K562 (cell line): ENCODE results near the gene TFAP2A. TPM values are rescaled to one million over a fixed set of nuclear protein-coding genes. Genes with fewer than 3 reads are reported as not detected.

Experiments used
- CGGBP1 ChIP-seq: fragments of 250-450 bp; sonication (Bioruptor Pico); IDR thresholded peaks from 2 replicates; pipeline ENCODE4 v1.9.0; 2021; ENCODE audit warnings: mild to moderate bottlenecking
- HDAC3 ChIP-seq: fragments of 450-650 bp; IDR thresholded peaks from 2 replicates; pipeline ENCODE4 v1.6.1; 2018; ENCODE audit warnings: borderline replicate concordance, mild to moderate bottlenecking, moderate library complexity; ENCODE audit not compliant: partially characterized antibody
- HLTF ChIP-seq: fragments of 450-650 bp; IDR thresholded peaks from 2 replicates; pipeline ENCODE4 v1.6.1; 2016
- MAFF ChIP-seq: IDR thresholded peaks from 2 replicates; pipeline ENCODE4 v1.6.1; 2012; ENCODE audit warnings: low read length, improper control_type of control experiment
- PCBP1 ChIP-seq: fragments of 200-400 bp; formaldehyde crosslinking; IDR thresholded peaks from 2 replicates; pipeline ENCODE4 v1.6.1; 2018; ENCODE audit warnings: mild to moderate bottlenecking, low read depth, low read length; ENCODE audit not compliant: poor library complexity, severe bottlenecking
- UBTF ChIP-seq, 2 experiments: IDR thresholded peaks; 2 replicates each; pipeline ENCODE4 v1.6.1; 2012; ENCODE audit warnings: improper control_type of control experiment in 2 of 2, low read depth in 2 of 2, low read length in 2 of 2, borderline replicate concordance in 1 of 2
- ZBED1 ChIP-seq: IDR thresholded peaks from 2 replicates; pipeline ENCODE4 v1.6.1; 2014
- ZBTB11 ChIP-seq, 3 experiments: fragments of 200-800 bp in 1 of 3; fragments of 250-450 bp in 1 of 3; fragments of 450-650 bp in 1 of 3; sonication (Bioruptor Pico) in 1 of 3; sonication (Bioruptor generic) in 1 of 3; formaldehyde crosslinking in 1 of 3; IDR thresholded peaks; 2 replicates each; pipeline versions ENCODE4 v1.6.1 to v1.8.0; 2016 to 2022; ENCODE audit warnings: mild to moderate bottlenecking in 2 of 3, missing genetic modification characterization in 2 of 3, missing compliant biosample characterization in 1 of 3, moderate library complexity in 1 of 3
- ZBTB5 ChIP-seq: fragments of 450-650 bp; IDR thresholded peaks from 2 replicates; pipeline ENCODE4 v1.6.1; 2017; ENCODE audit warnings: antibody characterized with exemption
- ZNF174 ChIP-seq: fragments of 250-450 bp; sonication (Bioruptor Pico); IDR thresholded peaks from 2 replicates; pipeline ENCODE4 v1.4.0; 2020; ENCODE audit warnings: mild to moderate bottlenecking
- ZNF436 ChIP-seq: fragments of 250-450, 450-650 bp; sonication (Bioruptor Pico); formaldehyde crosslinking; IDR thresholded peaks from 2 replicates; pipeline ENCODE4 v1.7.0; 2020; ENCODE audit warnings: mild to moderate bottlenecking
- polyA plus RNA-seq, 8 experiments: library from polyadenylated mRNA; depleted of rRNA in 4 of 8; stranded (reverse) in 5 of 8; unstranded in 3 of 8; fragments of >200 nt; fragmentation: Nextera tagmentation in 2 of 8; fragmentation: Illumina TruSeq in 1 of 8; extraction: Ambion mirVana in 2 of 8; extraction: Trizol in 1 of 8; gene quantifications; 2 replicates each; pipeline versions ENCODE4 v1.2.1 to v1.2.3, GENCODE V29; 2011 to 2014; ENCODE audit warnings: inconsistent platforms in 1 of 8, missing spikeins in 1 of 8
- total RNA-seq, 7 experiments: library from RNA; depleted of rRNA in 6 of 7; stranded (reverse); fragments of >200 nt in 6 of 7; fragmentation: Illumina TruSeq in 2 of 7; extraction: Trizol in 2 of 7; gene quantifications; 2 replicates each; pipeline versions ENCODE4 v1.2.1 to v1.2.3, GENCODE V29; 2011 to 2021; ENCODE audit warnings: low replicate concordance in 1 of 7
- TF ChIP-seq, protein P1 (sequence below): fragments of 450-650 bp; formaldehyde crosslinking; IDR thresholded peaks from 2 replicates; pipeline ENCODE4 v1.4.0; 2020; ENCODE audit warnings: mild to moderate bottlenecking, moderate library complexity
- TF ChIP-seq, protein P2 (sequence below): fragments of 450-650 bp; IDR thresholded peaks from 2 replicates; pipeline ENCODE4 v1.6.1; 2016; ENCODE audit warnings: mild to moderate bottlenecking

TFAP2A gene
- total and polyA plus RNA-seq, 9 of the 15 experiments (the other 6 are each of a cell fraction or from before 2014, with no cell fraction given) = 0.14 to 0.53 (median 0.19) TPM; not detected in 1

DNA sequence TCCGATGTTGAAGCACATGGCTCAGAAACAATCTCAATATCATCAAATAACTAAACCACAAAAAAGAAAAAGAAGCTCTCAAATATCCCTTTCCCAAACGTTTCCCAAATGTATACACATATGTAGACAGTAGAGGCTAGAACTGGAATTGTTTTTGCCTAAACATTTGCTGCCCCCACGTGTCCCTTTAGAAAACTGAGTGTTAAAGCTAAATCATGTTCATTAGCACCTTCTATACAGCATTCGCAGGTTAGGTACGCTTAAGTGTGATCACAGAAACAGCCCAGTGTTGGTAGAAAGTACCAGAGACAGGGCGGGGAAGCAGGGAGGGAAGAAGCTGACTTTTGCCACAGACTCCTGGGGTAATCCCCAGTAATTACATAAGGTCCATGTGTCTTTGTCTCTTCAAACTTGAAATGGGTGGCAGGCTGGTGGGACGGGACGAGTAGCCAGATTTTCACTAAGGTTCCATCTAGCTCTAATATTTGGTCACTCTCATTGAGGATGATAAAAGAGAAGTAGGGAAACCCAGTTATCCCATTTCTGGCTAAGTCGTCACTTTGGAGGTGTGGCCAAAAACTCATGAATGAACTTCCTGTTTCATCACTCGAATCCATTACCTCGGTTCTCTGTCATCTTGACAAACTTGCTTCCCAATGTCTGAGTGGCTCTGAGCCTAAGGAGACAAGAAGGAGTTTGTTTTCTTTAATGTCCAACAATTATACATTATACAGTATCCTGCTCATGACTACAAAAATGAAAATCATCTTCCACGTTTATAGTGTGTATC is 15.0 kb upstream of the TFAP2A start (continued):
- TF ChIP-seq, protein P1, sequence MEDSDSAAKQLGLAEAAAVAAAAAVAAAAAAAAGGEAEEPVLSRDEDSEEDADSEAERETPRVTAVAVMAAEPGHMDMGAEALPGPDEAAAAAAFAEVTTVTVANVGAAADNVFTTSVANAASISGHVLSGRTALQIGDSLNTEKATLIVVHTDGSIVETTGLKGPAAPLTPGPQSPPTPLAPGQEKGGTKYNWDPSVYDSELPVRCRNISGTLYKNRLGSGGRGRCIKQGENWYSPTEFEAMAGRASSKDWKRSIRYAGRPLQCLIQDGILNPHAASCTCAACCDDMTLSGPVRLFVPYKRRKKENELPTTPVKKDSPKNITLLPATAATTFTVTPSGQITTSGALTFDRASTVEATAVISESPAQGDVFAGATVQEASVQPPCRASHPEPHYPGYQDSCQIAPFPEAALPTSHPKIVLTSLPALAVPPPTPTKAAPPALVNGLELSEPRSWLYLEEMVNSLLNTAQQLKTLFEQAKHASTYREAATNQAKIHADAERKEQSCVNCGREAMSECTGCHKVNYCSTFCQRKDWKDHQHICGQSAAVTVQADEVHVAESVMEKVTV (CRISPR knock-in tag) = peak; percentile 94
- TF ChIP-seq ZBTB11 (CRISPR knock-in tag; IDR thresholded peaks at IDR 0.05) (no peak), PCBP1 (no peak), MAFF (no peak), UBTF (IDR thresholded peaks at IDR 0.05; ENCODE audit: borderline replicate concordance in 1 of 2, low read depth in 2 of 2, low read length in 2 of 2) (no peak), HLTF (no peak), ZBTB5 (no peak), HDAC3 (peak; percentile 37), ZNF436 (CRISPR knock-in tag) (no peak), ZNF174 (CRISPR knock-in tag) (no peak), ZBED1 (no peak), CGGBP1 (no peak)
- TF ChIP-seq, protein P2, sequence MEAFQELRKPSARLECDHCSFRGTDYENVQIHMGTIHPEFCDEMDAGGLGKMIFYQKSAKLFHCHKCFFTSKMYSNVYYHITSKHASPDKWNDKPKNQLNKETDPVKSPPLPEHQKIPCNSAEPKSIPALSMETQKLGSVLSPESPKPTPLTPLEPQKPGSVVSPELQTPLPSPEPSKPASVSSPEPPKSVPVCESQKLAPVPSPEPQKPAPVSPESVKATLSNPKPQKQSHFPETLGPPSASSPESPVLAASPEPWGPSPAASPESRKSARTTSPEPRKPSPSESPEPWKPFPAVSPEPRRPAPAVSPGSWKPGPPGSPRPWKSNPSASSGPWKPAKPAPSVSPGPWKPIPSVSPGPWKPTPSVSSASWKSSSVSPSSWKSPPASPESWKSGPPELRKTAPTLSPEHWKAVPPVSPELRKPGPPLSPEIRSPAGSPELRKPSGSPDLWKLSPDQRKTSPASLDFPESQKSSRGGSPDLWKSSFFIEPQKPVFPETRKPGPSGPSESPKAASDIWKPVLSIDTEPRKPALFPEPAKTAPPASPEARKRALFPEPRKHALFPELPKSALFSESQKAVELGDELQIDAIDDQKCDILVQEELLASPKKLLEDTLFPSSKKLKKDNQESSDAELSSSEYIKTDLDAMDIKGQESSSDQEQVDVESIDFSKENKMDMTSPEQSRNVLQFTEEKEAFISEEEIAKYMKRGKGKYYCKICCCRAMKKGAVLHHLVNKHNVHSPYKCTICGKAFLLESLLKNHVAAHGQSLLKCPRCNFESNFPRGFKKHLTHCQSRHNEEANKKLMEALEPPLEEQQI = 0 out of 2 replicates have a peak, but pooled peaks have one; percentile 42
